Fibroblast of gingiva (primary cell): Measurements from ENCODE around the gene OR6K3.
"Not testable (repeated sequence)": the region's sequence is repeated elsewhere in the genome, so short reads cannot be mapped to it uniquely, and the experiment has no call there.

Source experiments
- DNase-seq: peaks from one replicate; pipeline ENCODE4 v3.0.0-alpha.2; 2011; ENCODE audit warnings: low read depth

Gene OR6K3

GRCh38 chr1:158720620-158721019 lies at the start of gene OR6K3:
Gene OR6K3, minus strand, starts transcription at chr1:158720720. Its CDS starts 2,605 bp downstream, at chr1:158718115.
- DNase-seq: no peak

DNA sequence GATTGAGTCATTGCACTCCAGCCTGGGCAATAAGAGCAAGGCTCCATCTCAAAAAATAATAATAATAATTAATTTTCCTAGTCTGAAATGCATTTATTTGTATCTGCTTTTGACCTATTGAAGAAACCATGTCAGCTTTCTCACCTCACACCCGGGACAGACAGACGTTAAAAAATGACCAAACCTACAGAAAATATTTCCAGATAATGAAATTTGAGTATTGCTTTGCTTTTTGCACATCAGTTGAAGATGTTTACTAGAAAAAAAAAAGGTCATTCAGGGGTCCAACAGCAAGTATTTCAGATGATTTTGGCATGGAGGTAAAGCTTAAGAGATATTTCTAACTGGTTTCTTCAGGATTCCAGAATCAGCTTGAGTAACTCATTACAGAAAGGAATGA lies 33.9 kb upstream of the OR6K3 start, which contains the start of gene OR6K6:
Gene OR6K6, plus strand, starts transcription at position 301 of the 400 bp plus-strand sequence. CDS start 168 bp downstream, outside the sequence.
- no peak for DNase-seq

GRCh38 chr1:158752155-158752712 lies 31.7 kb upstream of the OR6K3 start:
- DNase-seq: no peak

DNA sequence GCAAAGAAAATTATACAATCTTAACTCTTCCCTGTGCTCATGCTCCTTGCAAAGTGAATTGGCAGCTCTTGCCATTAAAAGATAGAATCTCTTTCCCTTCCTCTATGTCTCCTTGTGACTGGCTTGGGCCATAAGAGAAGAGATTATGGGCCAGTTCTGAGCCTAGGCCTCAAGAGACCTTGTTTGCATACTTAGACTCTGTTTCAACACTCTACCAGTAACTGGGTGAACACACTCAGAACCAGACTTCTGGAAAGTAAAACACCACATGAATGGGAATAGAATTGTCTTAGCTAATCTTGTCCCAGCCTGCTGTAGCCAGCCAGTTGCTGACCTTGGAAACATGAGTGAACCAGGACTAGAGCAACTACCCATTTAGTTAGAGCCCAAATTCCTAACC lies 15.3 kb upstream of the OR6K3 start:
- no peak for DNase-seq

- no peak for DNase-seq
These were observed 12.0 kb upstream of the OR6K3 start for GRCh38 chr1:158732524-158732923.

DNA sequence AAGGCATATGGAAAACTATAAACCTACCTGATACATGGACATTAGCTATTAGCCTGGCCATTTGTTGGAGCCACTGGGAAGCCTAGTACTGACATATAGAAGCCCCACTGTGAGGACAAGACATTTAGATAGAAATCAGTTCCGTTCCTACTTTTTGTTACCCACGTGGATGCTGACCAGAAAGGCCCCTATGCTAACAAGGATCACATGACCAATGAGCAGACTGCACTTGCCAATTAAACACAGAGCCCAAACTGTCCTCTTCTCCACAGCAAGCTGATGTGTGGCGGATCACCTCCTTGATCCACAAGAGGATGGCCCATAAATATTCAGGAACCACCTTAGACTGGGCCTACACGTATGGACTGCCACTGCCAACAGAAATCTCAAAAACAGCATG lies 11.2 kb upstream of the OR6K3 start:
- DNase-seq: no peak

- DNase-seq: no peak
These were observed 9.9 kb upstream of the OR6K3 start for GRCh38 chr1:158730453-158730852.

- DNase-seq: no peak
These were observed 8.1 kb upstream of the OR6K3 start for GRCh38 chr1:158728510-158729225.

DNA sequence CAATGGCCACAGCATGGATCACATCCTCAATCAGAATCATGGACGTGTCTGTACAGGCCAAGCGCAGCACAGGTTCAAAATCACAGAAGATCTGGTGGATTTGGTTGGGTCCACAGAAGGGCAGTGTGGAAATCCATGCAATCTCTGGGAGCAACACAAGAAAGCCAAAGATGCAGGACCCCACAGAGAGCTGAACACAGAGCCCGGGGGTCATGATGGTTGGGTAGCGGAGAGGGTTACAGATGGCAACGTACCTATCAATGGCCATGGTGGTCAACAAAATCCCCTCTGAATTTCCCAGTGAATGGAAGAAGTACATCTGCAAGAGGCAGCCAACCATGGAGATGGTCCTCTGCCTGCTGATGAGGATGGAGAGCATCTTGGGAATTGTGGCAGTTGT lies 3.9 kb upstream of the OR6K3 start:
- no peak for DNase-seq

- DNase-seq: no peak
These were observed 856 bp downstream of the OR6K3 start for GRCh38 chr1:158719664-158720063.

GRCh38 chr1:158717344-158717743 lies 3.2 kb downstream of the OR6K3 start:
- DNase-seq: no peak

- DNase-seq: no peak
These were observed 4.2 kb downstream of the OR6K3 start for GRCh38 chr1:158716335-158716734.

- DNase-seq: no peak
These were observed 5.8 kb downstream of the OR6K3 start for GRCh38 chr1:158714754-158715153.

GRCh38 chr1:158711098-158711497 lies 9.4 kb downstream of the OR6K3 start:
- no peak for DNase-seq

- no peak for DNase-seq
These were observed 14.4 kb downstream of the OR6K3 start for GRCh38 chr1:158706096-158706495.

- DNase-seq: no peak
These were observed 20.0 kb downstream of the OR6K3 start, which contains the start of gene OR6K2 for GRCh38 chr1:158700552-158700951. Gene OR6K2, minus strand, starts transcription at chr1:158700652. Its CDS starts 0 bp downstream, at chr1:158700652.

GRCh38 chr1:158694596-158694995 lies 25.9 kb downstream of the OR6K3 start:
- DNase-seq: no peak

GRCh38 chr1:158692356-158692755 lies 28.2 kb downstream of the OR6K3 start:
- DNase-seq: no peak

GRCh38 chr1:158691907-158692306 lies 28.6 kb downstream of the OR6K3 start:
- DNase-seq: no peak

DNA sequence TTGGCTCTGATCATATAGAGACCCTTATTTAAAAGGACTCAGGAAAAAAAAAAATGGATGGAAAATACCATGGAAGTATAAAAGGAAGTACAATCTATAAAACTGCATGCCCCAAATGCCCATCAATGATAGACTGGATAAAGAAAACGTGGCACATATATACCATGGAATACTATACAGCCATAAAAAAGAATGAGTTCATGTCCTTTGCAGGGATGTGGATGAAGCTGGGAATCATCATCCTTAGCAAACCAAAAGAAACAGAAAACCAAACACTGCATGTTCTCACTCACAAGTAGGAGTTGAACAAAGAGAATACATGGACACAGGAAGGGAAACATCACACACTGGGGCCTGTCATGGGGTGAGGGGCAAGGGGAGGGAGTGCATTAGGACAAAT lies 29.4 kb downstream of the OR6K3 start:
- DNase-seq: not testable (repeated sequence)

DNA sequence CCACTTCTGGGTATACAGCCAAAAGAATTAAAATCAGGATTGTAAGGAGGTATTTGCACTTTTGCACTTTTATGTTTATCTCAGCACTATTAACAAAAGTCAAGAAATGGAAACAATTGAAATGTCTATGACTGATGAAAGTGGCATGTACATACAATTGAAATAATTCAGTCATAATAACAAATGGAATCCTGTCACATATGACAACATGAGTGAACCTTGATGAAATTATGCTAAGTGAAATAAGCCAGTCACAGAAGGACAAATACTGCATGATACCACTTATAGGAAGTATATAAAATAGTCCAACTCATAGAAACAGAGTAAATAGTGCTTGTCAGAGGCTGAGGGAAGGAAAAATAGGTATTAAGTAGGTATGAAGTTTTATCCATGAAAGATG lies 30.6 kb downstream of the OR6K3 start:
- no peak for DNase-seq

GRCh38 chr1:158689110-158689509 lies 31.4 kb downstream of the OR6K3 start:
- no peak for DNase-seq

DNA sequence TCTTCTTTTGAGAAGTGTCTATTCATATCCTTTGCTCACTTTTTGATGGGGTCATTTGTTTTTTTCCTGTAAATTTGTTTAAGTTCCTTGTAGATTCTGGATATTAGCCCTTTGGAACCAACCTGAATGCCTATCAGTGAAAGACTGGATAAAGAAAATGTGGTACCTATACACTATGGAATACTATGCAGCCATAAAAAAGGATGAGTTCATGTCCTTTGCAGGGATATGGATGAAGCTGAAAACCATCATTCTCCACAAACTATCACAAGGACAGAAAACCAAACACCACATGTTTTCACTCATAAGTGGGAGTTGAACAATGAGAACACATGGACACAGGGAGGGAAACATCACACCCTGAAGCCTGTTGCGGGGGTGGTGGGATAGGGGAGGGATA lies 32.2 kb downstream of the OR6K3 start:
- not testable (repeated sequence) for DNase-seq

DNA sequence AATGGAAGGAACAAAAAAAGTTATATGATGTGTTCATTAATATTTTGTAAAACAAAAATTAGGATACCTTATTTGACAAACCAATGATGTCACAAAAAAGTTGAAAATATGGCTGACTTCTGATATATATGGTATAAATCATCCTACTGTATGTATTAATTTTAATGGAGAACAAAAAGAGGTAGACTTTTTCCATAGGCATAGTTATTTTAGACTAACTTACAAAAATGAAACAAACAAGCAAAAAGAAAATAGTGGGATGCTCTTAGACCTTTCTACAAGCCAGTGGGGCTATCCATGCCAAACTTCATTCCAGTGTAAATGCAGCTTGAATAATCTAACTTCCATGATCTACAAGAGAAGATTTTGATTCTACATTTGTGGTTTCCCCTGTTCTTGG lies 33.5 kb downstream of the OR6K3 start:
- DNase-seq: no peak
